ENCODE results near the gene FAM217A.
A peak's percentile ranks its signal among the peaks of the same experiment; 100 is the strongest.
"Not testable (repeated sequence)": the region's sequence is repeated elsewhere in the genome, so short reads cannot be mapped to it uniquely, and the experiment has no call there.

Gene FAM217A

GRCh38 chr6:4078691-4079471 lies at the start of gene FAM217A:
Gene FAM217A (minus strand): TSS chr6:4079137. CDS start chr6:4077414, 1,723 bp downstream.
- no peak for DNase-seq (ENCODE audit: low read depth)

GRCh38 chr6:4128072-4128471 lies 49.1 kb upstream of the FAM217A start:
- no peak for DNase-seq (ENCODE audit: low read depth)

- peak; percentile 97 for DNase-seq (ENCODE audit: low read depth)
These were observed 47.3 kb upstream of the FAM217A start for GRCh38 chr6:4125933-4126864.

GRCh38 chr6:4125500-4125899 lies 46.6 kb upstream of the FAM217A start:
- no peak for DNase-seq (ENCODE audit: low read depth)

- DNase-seq (ENCODE audit: low read depth) = no peak
These were observed 45.4 kb upstream of the FAM217A start for GRCh38 chr6:4124351-4124750.

- DNase-seq (ENCODE audit: low read depth) = no peak
These were observed 36.8 kb upstream of the FAM217A start for GRCh38 chr6:4115741-4116140.

GRCh38 chr6:4114123-4114522 lies 35.2 kb upstream of the FAM217A start:
- peak; percentile 21 for DNase-seq (ENCODE audit: low read depth)

GRCh38 chr6:4113649-4114048 lies 34.7 kb upstream of the FAM217A start:
- no peak for DNase-seq (ENCODE audit: low read depth)

- DNase-seq (ENCODE audit: low read depth) = no peak
These were observed 33.4 kb upstream of the FAM217A start for GRCh38 chr6:4112366-4112765.

- DNase-seq (ENCODE audit: low read depth) = not testable (repeated sequence)
These were observed 30.5 kb upstream of the FAM217A start for GRCh38 chr6:4109363-4109815.

- no peak for DNase-seq (ENCODE audit: low read depth)
These were observed 29.7 kb upstream of the FAM217A start for GRCh38 chr6:4108561-4109093.

- DNase-seq (ENCODE audit: low read depth) = no peak
These were observed 28.9 kb upstream of the FAM217A start for GRCh38 chr6:4107873-4108272.

GRCh38 chr6:4105980-4106536 lies 27.1 kb upstream of the FAM217A start:
- DNase-seq (ENCODE audit: low read depth) = no peak

- peak; percentile 7 for DNase-seq (ENCODE audit: low read depth)
These were observed 25.0 kb upstream of the FAM217A start for GRCh38 chr6:4103929-4104328.

GRCh38 chr6:4102687-4103244 lies 23.8 kb upstream of the FAM217A start:
- no peak for DNase-seq (ENCODE audit: low read depth)

- no peak for DNase-seq (ENCODE audit: low read depth)
These were observed 22.4 kb upstream of the FAM217A start for GRCh38 chr6:4101298-4101697.

GRCh38 chr6:4100655-4101054 lies 21.7 kb upstream of the FAM217A start:
- DNase-seq (ENCODE audit: low read depth) = no peak

GRCh38 chr6:4093288-4093687 lies 14.4 kb upstream of the FAM217A start:
- DNase-seq (ENCODE audit: low read depth) = no peak

GRCh38 chr6:4091941-4092340 lies 13.0 kb upstream of the FAM217A start:
- DNase-seq (ENCODE audit: low read depth) = no peak

- DNase-seq (ENCODE audit: low read depth) = not testable (repeated sequence)
These were observed 11.1 kb upstream of the FAM217A start for GRCh38 chr6:4090043-4090442.

GRCh38 chr6:4088704-4089103 lies 9.8 kb upstream of the FAM217A start:
- DNase-seq (ENCODE audit: low read depth) = no peak

GRCh38 chr6:4085332-4085700 lies 6.4 kb upstream of the FAM217A start:
- DNase-seq (ENCODE audit: low read depth) = peak; percentile 83

Measured in ELR (cell line).